Spinal cord (tissue), 10 donors: ENCODE results near the gene SRRM3. TPM values are rescaled to one million over a fixed set of nuclear protein-coding genes. Genes with fewer than 3 reads are reported as not detected.
"Not testable (repeated sequence)": the region's sequence is repeated elsewhere in the genome, so short reads cannot be mapped to it uniquely, and the experiment has no call there.

Experiments used
- DNase-seq, 6 donors: peaks; one replicate each; pipeline versions ENCODE4 v3.0.0 to v3.0.0-alpha.2; 2013 to 2015; ENCODE audit warnings: low spot score in 6 of 6, low read depth in 4 of 6
- H3K27ac ChIP-seq: one replicate; pipeline ENCODE4 v1.5.1; 2013; ENCODE audit warnings: low read depth, low read length, control low read depth
- H3K27me3 ChIP-seq: one replicate; pipeline ENCODE4 v1.6.1; 2013; ENCODE audit warnings: low read length; ENCODE audit not compliant: control insufficient read depth, insufficient read depth
- H3K36me3 ChIP-seq: one replicate; pipeline ENCODE4 v1.6.1; 2013; ENCODE audit warnings: low read length; ENCODE audit not compliant: control insufficient read depth, insufficient read depth
- H3K4me1 ChIP-seq: one replicate; pipeline ENCODE4 v1.6.1; 2013; ENCODE audit warnings: low read length; ENCODE audit not compliant: control insufficient read depth, insufficient read depth
- H3K4me3 ChIP-seq: one replicate; pipeline ENCODE4 v1.5.1; 2013; ENCODE audit warnings: low read depth, low read length, control low read depth
- H3K9me3 ChIP-seq: one replicate; pipeline ENCODE4 v1.6.1; 2013; ENCODE audit warnings: low read length; ENCODE audit not compliant: control insufficient read depth, insufficient read depth
- WGBS: methylation state at CpG from one replicate; pipeline ENCODE4 v1.1.5; 2013; ENCODE audit warnings: missing lambda C conversion rate; ENCODE audit not compliant: insufficient coverage; 5-methylcytosine and 5-hydroxymethylcytosine counted together
- long read RNA-seq, 4 donors: transcript quantifications; one replicate each; lab custom pipeline, GENCODE V29; 2026
- polyA plus RNA-seq, 2 donors: library from polyadenylated mRNA; unstranded; fragments of 120-200 nt; gene quantifications; one replicate each; pipeline ENCODE4 v1.2.1, GENCODE V29; 2013; ENCODE audit not compliant: insufficient read length in 2 of 2
- total RNA-seq, 2 donors: library from RNA; depleted of rRNA in 1 of 2; stranded (reverse); fragments of 120-200 nt in 1 of 2; fragments of >200 nt in 1 of 2; gene quantifications; one replicate each; pipeline versions ENCODE4 v1.2.3 to v1.2.4, GENCODE V29; 2013 to 2014
- donor health status: healthy.

SRRM3 gene
- total RNA-seq, result 1 to 10 TPM; 7.2 to 7.8 TPM
- 10 to 100 TPM; 47.0 to 80.0 TPM for polyA plus RNA-seq
- long read RNA-seq, donor 1, partial matches to known transcripts, result 0 of 1 reads
- long read RNA-seq, donor 1, other reads (novel, unspliced or antisense), result 0 of 1 reads
- long read RNA-seq, donor 2, partial matches to known transcripts, result 0 of 1 reads
- long read RNA-seq, donor 2, other reads (novel, unspliced or antisense), result 0 of 1 reads
- long read RNA-seq, donor 3, partial matches to known transcripts, result 0 of 1 reads
- long read RNA-seq, donor 3, other reads (novel, unspliced or antisense), result 0 of 1 reads
- long read RNA-seq, donor 4, result 0 reads

GRCh38 chr7:76201732-76202665 is at the start of gene SRRM3:
Gene SRRM3 (plus strand): TSS chr7:76201896. CDS start chr7:76235067, 33,171 bp downstream.
- peaks cover 28% of the 10 kb centered on the region for H3K4me1 ChIP-seq
- peak in 4 of 6 donors; percentile 68 to 93 (median 82) for DNase-seq
- H3K27me3 ChIP-seq, result no peaks in the 10 kb centered on the region
- H3K36me3 ChIP-seq, result peaks cover 10% of the 10 kb centered on the region
- no peaks in the 10 kb centered on the region for H3K9me3 ChIP-seq
- WGBS, result under 1% methylated on average over 55 of the region's 57 CpGs
- H3K4me3 ChIP-seq, result peak within 1 kb of the TSS; percentile 50
- H3K27ac ChIP-seq, result no peak within 1 kb of the TSS

- Histone ChIP-seq H3K9me3 (no peaks in the 10 kb centered on the region), H3K27me3 (no peaks in the 10 kb centered on the region), H3K4me3 (no peak overlapping the region), H3K27ac (no peak overlapping the region), H3K36me3 (no peaks in the 10 kb centered on the region), H3K4me1 (peaks cover 9% of the 10 kb centered on the region)
- WGBS, result 56% methylated on average over 3 of the region's 5 CpGs
- DNase-seq, result no peak
Observed at GRCh38 chr7:76151932-76152331, 49.8 kb upstream of the SRRM3 start.

GRCh38 chr7:76153571-76154230 is 48.0 kb upstream of the SRRM3 start:
- not testable (repeated sequence) for H3K9me3 ChIP-seq, DNase-seq, H3K4me3 ChIP-seq, H3K36me3 ChIP-seq, H3K27me3 ChIP-seq, H3K4me1 ChIP-seq, H3K27ac ChIP-seq
- 57% methylated on average over 4 of the region's 5 CpGs for WGBS

GRCh38 chr7:76155938-76156337 is 45.8 kb upstream of the SRRM3 start:
- H3K36me3 ChIP-seq, result no peaks in the 10 kb centered on the region
- no peaks in the 10 kb centered on the region for H3K27me3 ChIP-seq
- peak in 2 of 6 donors; percentile 10 to 13 for DNase-seq
- H3K4me1 ChIP-seq, result no peaks in the 10 kb centered on the region
- no peaks in the 10 kb centered on the region for H3K9me3 ChIP-seq
- WGBS, result 61% methylated on average over 3 of the region's 6 CpGs
- H3K27ac ChIP-seq, result no peak overlapping the region
- no peak overlapping the region for H3K4me3 ChIP-seq

- not testable (repeated sequence) for H3K4me1 ChIP-seq, H3K27me3 ChIP-seq, H3K27ac ChIP-seq, H3K4me3 ChIP-seq, DNase-seq, H3K36me3 ChIP-seq, H3K9me3 ChIP-seq
- no CpG with 5 or more reads among the region's 2 CpGs for WGBS
Observed at GRCh38 chr7:76156992-76157685, 44.6 kb upstream of the SRRM3 start.

GRCh38 chr7:76158416-76158815 is 43.3 kb upstream of the SRRM3 start:
- H3K4me3 ChIP-seq, H3K27me3 ChIP-seq, DNase-seq, H3K27ac ChIP-seq, H3K9me3 ChIP-seq, H3K4me1 ChIP-seq, H3K36me3 ChIP-seq: not testable (repeated sequence)
- 96% methylated on average over 3 of the region's 10 CpGs for WGBS

- peaks cover 14% of the 10 kb centered on the region for H3K4me1 ChIP-seq
- H3K4me3 ChIP-seq, H3K36me3 ChIP-seq, DNase-seq, H3K27me3 ChIP-seq, H3K27ac ChIP-seq, H3K9me3 ChIP-seq: not testable (repeated sequence)
- 63% methylated on average over 1 of the region's 10 CpGs for WGBS
Observed at GRCh38 chr7:76162416-76163170, 39.1 kb upstream of the SRRM3 start.

GRCh38 chr7:76163812-76164211 is 37.9 kb upstream of the SRRM3 start:
- H3K27ac ChIP-seq, H3K27me3 ChIP-seq, H3K4me3 ChIP-seq, DNase-seq, H3K9me3 ChIP-seq, H3K36me3 ChIP-seq: not testable (repeated sequence)
- 46% methylated on average over 8 of the region's 8 CpGs for WGBS
- H3K4me1 ChIP-seq, result peaks cover 14% of the 10 kb centered on the region
